Nephron progenitor cell (in vitro differentiated cells): ENCODE results near the gene HHIP.

Experiments used
- DNase-seq: peaks from one replicate; pipeline ENCODE4 v3.0.0; 2021
- H3K27ac Mint-ChIP-seq: 2 replicates; pipeline ENCODE4 v1.8.0; 2021; ENCODE audit warnings: mild to moderate bottlenecking, moderate library complexity, mixed read lengths
- H3K27me3 Mint-ChIP-seq: 2 replicates; pipeline ENCODE4 v1.8.0; 2021; ENCODE audit warnings: mild to moderate bottlenecking, low read depth, mixed read lengths; ENCODE audit not compliant: poor library complexity
- H3K36me3 Mint-ChIP-seq: 2 replicates; pipeline ENCODE4 v1.8.0; 2021; ENCODE audit warnings: low read depth, mixed read lengths
- H3K4me1 Mint-ChIP-seq: 2 replicates; pipeline ENCODE4 v1.8.0; 2021; ENCODE audit warnings: mixed read lengths
- H3K4me3 Mint-ChIP-seq: 2 replicates; pipeline ENCODE4 v1.8.0; 2021; ENCODE audit warnings: mild to moderate bottlenecking, moderate library complexity, mixed read lengths
- H3K9me3 Mint-ChIP-seq: 2 replicates; pipeline ENCODE4 v1.8.0; 2021; ENCODE audit warnings: mild to moderate bottlenecking, moderate library complexity, mixed read lengths
- CTCF ChIP-seq: fragments of 200-600 bp; sonication (generic); IDR thresholded peaks from 2 replicates; pipeline ENCODE4 v1.5.0; 2021; ENCODE audit warnings: antibody characterized with exemption

The HHIP gene

DNA sequence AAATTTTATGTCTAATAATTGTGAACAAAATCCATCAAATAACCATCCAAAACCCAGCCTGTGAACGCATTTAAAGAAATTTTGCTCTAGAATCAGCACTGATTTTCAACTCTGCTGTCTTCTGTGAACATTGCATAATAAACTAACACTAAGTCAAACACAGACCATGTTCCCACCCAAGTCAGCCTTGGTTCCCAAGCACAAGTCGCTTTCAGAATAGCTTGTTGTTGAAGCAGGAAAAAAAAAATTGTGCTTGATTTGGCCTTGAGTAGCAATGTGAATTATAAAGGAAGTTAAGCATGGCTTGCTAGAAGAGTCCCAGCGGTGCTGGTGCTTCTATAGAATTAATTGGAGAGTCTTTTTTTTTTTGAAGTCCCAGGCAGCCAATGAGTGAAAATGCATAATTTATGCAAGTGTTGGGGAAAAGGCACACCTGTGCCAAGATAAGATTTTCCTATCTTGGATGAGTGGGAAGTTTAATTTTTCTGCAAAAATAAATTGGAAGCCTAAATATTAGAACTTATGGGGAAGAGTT, 42.1 kb downstream of the HHIP start:
- Mint-ChIP-seq H3K9me3 (peaks cover 5% of the 10 kb centered on the region), H3K36me3 (no peaks in the 10 kb centered on the region), H3K4me1 (no peaks in the 10 kb centered on the region), H3K4me3 (no peak overlapping the region), H3K27ac (no peak overlapping the region), H3K27me3 (no peaks in the 10 kb centered on the region)
- no peak for TF ChIP-seq CTCF
- DNase-seq, result no peak

DNA sequence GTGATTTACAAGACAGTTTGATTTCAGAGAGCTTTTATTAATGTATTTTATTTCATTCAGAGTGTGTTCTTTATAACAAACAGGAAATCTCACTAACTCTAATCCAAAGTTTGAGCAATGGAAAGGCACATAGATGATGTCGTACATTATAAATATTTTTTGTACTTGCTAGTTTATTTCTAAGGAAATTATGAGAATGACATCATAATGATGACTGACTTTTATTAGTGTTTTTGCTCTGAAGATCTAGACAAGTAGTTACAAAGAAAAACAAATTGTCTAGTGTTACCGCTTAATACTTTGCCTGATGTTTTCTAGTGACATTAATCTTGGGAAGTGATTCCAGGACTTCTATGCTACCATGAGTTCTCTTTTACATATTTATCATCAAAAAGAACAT, 43.2 kb downstream of the HHIP start:
- H3K27ac Mint-ChIP-seq, result no peak overlapping the region
- no peak overlapping the region for H3K4me3 Mint-ChIP-seq
- no peak for DNase-seq
- peaks cover 5% of the 10 kb centered on the region for H3K9me3 Mint-ChIP-seq
- no peaks in the 10 kb centered on the region for H3K27me3 Mint-ChIP-seq
- H3K36me3 Mint-ChIP-seq, result no peaks in the 10 kb centered on the region
- H3K4me1 Mint-ChIP-seq, result no peaks in the 10 kb centered on the region
- no peak for TF ChIP-seq CTCF

GRCh38 chr4:144695721-144696120, 49.8 kb downstream of the HHIP start:
- Mint-ChIP-seq H3K4me1 (no peaks in the 10 kb centered on the region), H3K27ac (no peak overlapping the region), H3K9me3 (no peaks in the 10 kb centered on the region), H3K36me3 (no peaks in the 10 kb centered on the region), H3K27me3 (peaks cover 2% of the 10 kb centered on the region), H3K4me3 (no peak overlapping the region)
- no peak for DNase-seq
- TF ChIP-seq CTCF, result no peak

DNA sequence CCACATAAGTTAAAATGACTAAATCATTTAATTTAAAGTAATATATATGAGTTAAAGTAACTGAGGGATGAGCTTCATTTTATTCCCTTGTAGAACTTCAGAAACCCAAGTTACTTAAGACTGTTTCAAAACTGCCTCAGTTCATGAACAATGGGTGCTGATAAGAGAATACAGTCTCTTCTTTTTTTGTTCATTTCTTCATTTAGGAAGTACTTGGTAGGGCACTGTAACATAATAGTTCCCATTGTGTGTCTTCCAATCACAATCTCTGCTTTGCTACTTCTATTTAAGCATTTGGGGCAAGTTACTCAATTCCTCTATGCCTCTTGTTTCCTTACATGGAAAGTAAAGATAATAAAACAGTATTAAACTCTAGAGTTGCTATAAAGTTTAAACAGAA, 50.4 kb downstream of the HHIP start:
- H3K36me3 Mint-ChIP-seq, result no peaks in the 10 kb centered on the region
- no peaks in the 10 kb centered on the region for H3K9me3 Mint-ChIP-seq
- no peak overlapping the region for H3K4me3 Mint-ChIP-seq
- no peak overlapping the region for H3K27ac Mint-ChIP-seq
- TF ChIP-seq CTCF, result no peak
- no peaks in the 10 kb centered on the region for H3K4me1 Mint-ChIP-seq
- H3K27me3 Mint-ChIP-seq, result peaks cover 2% of the 10 kb centered on the region
- DNase-seq, result no peak

DNA sequence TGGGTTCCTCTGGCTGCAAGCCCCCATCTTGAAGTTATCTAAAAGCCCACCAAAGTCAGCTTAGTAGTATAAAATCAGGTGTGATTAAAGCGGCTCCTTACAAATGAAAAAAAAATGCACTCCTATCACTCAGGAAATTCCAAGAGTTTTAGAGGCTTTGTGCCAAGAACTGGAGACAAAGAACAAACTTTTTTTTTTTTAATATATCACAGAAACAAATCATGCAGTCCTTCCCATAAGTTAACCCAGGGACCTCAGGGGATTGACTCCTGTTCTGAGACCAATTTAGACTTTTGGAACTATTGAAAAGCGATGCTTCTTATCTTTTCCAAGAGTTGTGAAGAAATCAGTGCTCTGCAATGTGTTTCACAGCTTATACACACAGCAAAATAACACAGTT, 53.6 kb downstream of the HHIP start:
- peaks cover 10% of the 10 kb centered on the region for H3K4me1 Mint-ChIP-seq
- no peaks in the 10 kb centered on the region for H3K9me3 Mint-ChIP-seq
- DNase-seq, result no peak
- no peak overlapping the region for H3K27ac Mint-ChIP-seq
- H3K27me3 Mint-ChIP-seq, result peaks cover 2% of the 10 kb centered on the region
- no peaks in the 10 kb centered on the region for H3K36me3 Mint-ChIP-seq
- TF ChIP-seq CTCF, result no peak
- no peak overlapping the region for H3K4me3 Mint-ChIP-seq

GRCh38 chr4:144701683-144702233, 55.8 kb downstream of the HHIP start:
- DNase-seq, result no peak
- no peak overlapping the region for H3K4me3 Mint-ChIP-seq
- H3K27ac Mint-ChIP-seq, result no peak overlapping the region
- peaks cover 2% of the 10 kb centered on the region for H3K27me3 Mint-ChIP-seq
- no peaks in the 10 kb centered on the region for H3K9me3 Mint-ChIP-seq
- TF ChIP-seq CTCF, result no peak
- H3K36me3 Mint-ChIP-seq, result no peaks in the 10 kb centered on the region
- H3K4me1 Mint-ChIP-seq, result peaks cover 18% of the 10 kb centered on the region
